ENCODE measurements around the gene KHNYN.
"Not testable (repeated sequence)": the region's sequence is repeated elsewhere in the genome, so short reads cannot be mapped to it uniquely, and the experiment has no call there.

The KHNYN gene

GRCh38 chr14:24463017-24463883, 33.5 kb downstream of the KHNYN start:
- Histone ChIP-seq H4K20me1 (ENCODE audit: insufficient read depth) (no peaks in the 10 kb centered on the region), H3K9ac (no peak overlapping the region), H3K27ac (no peak overlapping the region), H3K4me2 (no peak overlapping the region), H3K36me3 (ENCODE audit: insufficient read depth) (no peaks in the 10 kb centered on the region), H3K4me1 (ENCODE audit: low read depth, poor library complexity, severe bottlenecking) (no peaks in the 10 kb centered on the region), H2AFZ (ENCODE audit: low read depth) (no peak overlapping the region), H3K4me3 (IDR thresholded peaks at IDR 0.05; ENCODE audit: insufficient read depth, low read depth, low read length) (no peak overlapping the region), H3K27me3 (ENCODE audit: insufficient read depth, low read depth) (no peaks in the 10 kb centered on the region), H3K79me2 (ENCODE audit: insufficient read depth, low read depth) (no peaks in the 10 kb centered on the region)
- no peak for TF ChIP-seq CTCF (conservative IDR thresholded peaks at IDR 0.05; ENCODE audit: low read depth, low read length)

- Histone ChIP-seq H3K36me3 (ENCODE audit: insufficient read depth) (no peaks in the 10 kb centered on the region), H3K4me1 (ENCODE audit: low read depth, poor library complexity, severe bottlenecking) (no peaks in the 10 kb centered on the region), H3K27me3 (ENCODE audit: insufficient read depth, low read depth) (no peaks in the 10 kb centered on the region), H3K4me3 (IDR thresholded peaks at IDR 0.05; ENCODE audit: insufficient read depth, low read depth, low read length) (no peak overlapping the region), H3K9ac (no peak overlapping the region), H3K4me2 (no peak overlapping the region), H2AFZ (ENCODE audit: low read depth) (no peak overlapping the region), H3K79me2 (ENCODE audit: insufficient read depth, low read depth) (no peaks in the 10 kb centered on the region), H3K27ac (no peak overlapping the region), H4K20me1 (ENCODE audit: insufficient read depth) (no peaks in the 10 kb centered on the region)
- no peak for TF ChIP-seq CTCF (conservative IDR thresholded peaks at IDR 0.05; ENCODE audit: low read depth, low read length)
Measured at GRCh38 chr14:24463884-24464785, 34.4 kb downstream of the KHNYN start.

DNA sequence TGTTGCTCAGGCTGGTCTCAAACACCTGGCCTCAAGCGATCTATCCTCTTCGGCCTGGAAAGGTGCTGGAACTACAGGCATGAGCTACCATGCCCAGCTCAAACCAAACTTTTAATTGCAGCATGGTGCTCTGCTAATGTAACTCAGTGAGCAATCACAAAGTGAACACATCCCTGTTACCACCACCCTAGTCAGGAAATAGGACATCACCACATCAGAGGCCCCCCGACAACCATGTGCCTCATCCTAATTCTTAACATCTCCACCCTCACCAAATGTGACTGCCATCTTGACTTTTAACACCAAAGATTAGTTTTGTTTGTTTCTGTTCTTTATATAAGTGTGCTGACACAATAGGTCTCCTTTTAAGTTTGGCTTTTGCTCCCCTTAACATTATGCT, 35.6 kb downstream of the KHNYN start:
- no peaks in the 10 kb centered on the region for H3K4me1 ChIP-seq (ENCODE audit: low read depth, poor library complexity, severe bottlenecking)
- no peaks in the 10 kb centered on the region for H3K79me2 ChIP-seq (ENCODE audit: insufficient read depth, low read depth)
- no peak overlapping the region for H3K9ac ChIP-seq
- no peak overlapping the region for H3K4me2 ChIP-seq
- no peaks in the 10 kb centered on the region for H3K27me3 ChIP-seq (ENCODE audit: insufficient read depth, low read depth)
- no peak overlapping the region for H3K27ac ChIP-seq
- TF ChIP-seq CTCF (conservative IDR thresholded peaks at IDR 0.05; ENCODE audit: low read depth, low read length): no peak
- H3K4me3 ChIP-seq (IDR thresholded peaks at IDR 0.05; ENCODE audit: insufficient read depth, low read depth, low read length): no peak overlapping the region
- H2AFZ ChIP-seq (ENCODE audit: low read depth): no peak overlapping the region
- no peaks in the 10 kb centered on the region for H3K36me3 ChIP-seq (ENCODE audit: insufficient read depth)
- H4K20me1 ChIP-seq (ENCODE audit: insufficient read depth): no peaks in the 10 kb centered on the region

GRCh38 chr14:24465805-24466204, 36.1 kb downstream of the KHNYN start:
- H3K27ac ChIP-seq: no peak overlapping the region
- no peak for TF ChIP-seq CTCF (conservative IDR thresholded peaks at IDR 0.05; ENCODE audit: low read depth, low read length)

GRCh38 chr14:24470450-24470849, 40.7 kb downstream of the KHNYN start:
- H3K9ac ChIP-seq: not testable (repeated sequence)

More at GRCh38 chr14:24465805-24466204, 36.1 kb downstream of the KHNYN start:
- H3K4me3 ChIP-seq (IDR thresholded peaks at IDR 0.05; ENCODE audit: insufficient read depth, low read depth, low read length): no peak overlapping the region
- H3K9ac ChIP-seq: no peak overlapping the region
- no peaks in the 10 kb centered on the region for H3K27me3 ChIP-seq (ENCODE audit: insufficient read depth, low read depth)
- H3K36me3 ChIP-seq (ENCODE audit: insufficient read depth): no peaks in the 10 kb centered on the region
- no peak overlapping the region for H2AFZ ChIP-seq (ENCODE audit: low read depth)
- no peaks in the 10 kb centered on the region for H4K20me1 ChIP-seq (ENCODE audit: insufficient read depth)
- H3K4me1 ChIP-seq (ENCODE audit: low read depth, poor library complexity, severe bottlenecking): no peaks in the 10 kb centered on the region
- H3K4me2 ChIP-seq: no peak overlapping the region
- H3K79me2 ChIP-seq (ENCODE audit: insufficient read depth, low read depth): no peaks in the 10 kb centered on the region

More at GRCh38 chr14:24470450-24470849, 40.7 kb downstream of the KHNYN start:
- not testable (repeated sequence) for H4K20me1 ChIP-seq (ENCODE audit: insufficient read depth); H3K27me3 ChIP-seq (ENCODE audit: insufficient read depth, low read depth); H3K79me2 ChIP-seq (ENCODE audit: insufficient read depth, low read depth); H2AFZ ChIP-seq (ENCODE audit: low read depth); H3K4me1 ChIP-seq (ENCODE audit: low read depth, poor library complexity, severe bottlenecking); H3K4me2 ChIP-seq; H3K27ac ChIP-seq; H3K4me3 ChIP-seq (IDR thresholded peaks at IDR 0.05; ENCODE audit: insufficient read depth, low read depth, low read length); H3K36me3 ChIP-seq (ENCODE audit: insufficient read depth)

All from KMS-11 (cell line).